ENCODE results near the gene CUL9. TPM values are rescaled to one million over a fixed set of nuclear protein-coding genes. Genes with fewer than 3 reads are reported as not detected.

The CUL9 gene
- total RNA-seq, 1 experiment from 2014 or later = 15.2 TPM

DNA sequence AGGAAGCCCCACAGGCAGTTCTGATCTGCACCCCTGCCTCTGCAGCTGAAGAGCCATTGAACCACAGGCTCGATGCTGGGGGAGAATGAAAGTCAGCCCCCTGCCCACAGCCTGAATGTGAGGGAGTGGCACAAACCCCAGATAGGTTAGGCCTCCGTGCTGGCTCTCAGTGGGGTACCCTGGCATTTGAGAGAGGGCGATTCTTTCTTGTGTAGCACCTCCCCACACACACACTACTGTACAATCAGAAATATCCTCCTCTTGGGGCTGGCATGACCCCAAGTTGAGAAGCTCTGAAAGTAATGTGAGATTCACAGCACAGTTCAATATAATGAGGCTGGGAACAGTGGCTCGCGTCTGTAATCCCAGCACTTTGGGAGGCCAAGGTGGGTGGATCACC is 79.2 kb downstream of the CUL9 start:
- Histone ChIP-seq H3K9ac (ENCODE audit: extremely low read depth, insufficient read length, low read length) (no peak overlapping the region), H3K14ac (ENCODE audit: insufficient read depth, low read length) (no peak overlapping the region), H3K9me3 (ENCODE audit: control insufficient read depth, low read depth, low read length) (no peaks in the 10 kb centered on the region), H3K4ac (ENCODE audit: low read depth, low read length) (no peak overlapping the region), H3K4me1 (ENCODE audit: insufficient read depth, low read length) (no peaks in the 10 kb centered on the region), H3K56ac (ENCODE audit: insufficient read length, low read depth, low read length) (no peak overlapping the region), H2AFZ (ENCODE audit: low read length) (no peak overlapping the region), H2BK120ac (ENCODE audit: low read depth, low read length, poor library complexity, severe bottlenecking) (no peak overlapping the region), H4K20me1 (ENCODE audit: control insufficient read depth, insufficient read depth, insufficient read length) (no peaks in the 10 kb centered on the region), H2BK5ac (ENCODE audit: insufficient read length, low read length) (no peak overlapping the region), H3K79me1 (ENCODE audit: insufficient read depth, low read depth, low read length, poor library complexity, severe bottlenecking) (no peaks in the 10 kb centered on the region), H3K23ac (ENCODE audit: insufficient read length, low read depth, low read length) (no peak overlapping the region), H3K18ac (ENCODE audit: insufficient read length, low read depth, low read length) (no peak overlapping the region), H2BK20ac (ENCODE audit: low read depth, low read length, poor library complexity, severe bottlenecking) (no peak overlapping the region), H3K27ac (ENCODE audit: insufficient read length, low read depth, low read length) (no peak overlapping the region), H3T11ph (ENCODE audit: low read length) (no peak overlapping the region), H4K8ac (replicated peaks; ENCODE audit: insufficient read length, low read depth, low read length) (no peak overlapping the region), H3K79me2 (ENCODE audit: insufficient read depth, low read length) (no peaks in the 10 kb centered on the region), H3K4me2 (ENCODE audit: insufficient read depth, insufficient read length, low read length) (no peak overlapping the region), H2AK5ac (ENCODE audit: insufficient read length, low read length) (no peak overlapping the region), H2BK12ac (ENCODE audit: insufficient read length, low read depth, low read length) (no peak overlapping the region), H3K27me3 (ENCODE audit: insufficient read depth, low read length) (no peaks in the 10 kb centered on the region), H3K23me2 (ENCODE audit: insufficient read length, low read depth, low read length, poor library complexity, severe bottlenecking) (no peaks in the 10 kb centered on the region), H4K5ac (ENCODE audit: insufficient read length, low read depth, low read length) (no peak overlapping the region), H4K91ac (ENCODE audit: insufficient read length, low read depth, low read length) (no peak overlapping the region), H2BK15ac (ENCODE audit: low read depth, low read length) (no peak overlapping the region)
- Mint-ChIP-seq H3K27ac (no peak overlapping the region), H3K9me3 (no peaks in the 10 kb centered on the region; a peak in 1 of 5 replicates), H3K27me3 (ENCODE audit: low read depth) (peaks cover 1% of the 10 kb centered on the region; the same call in 1 of the 2 replicates), H3K36me3 (ENCODE audit: insufficient read depth in 1 of 3, low read depth in 3 of 3) (no peaks in the 10 kb centered on the region; a peak in 1 of 7 replicates), H3K4me1 (peaks cover 10 to 16% of the 10 kb centered on the region in 2 experiments), H3K4me3 (no peak overlapping the region)
- DNase-seq = no peak
- TF ChIP-seq, protein P1, sequence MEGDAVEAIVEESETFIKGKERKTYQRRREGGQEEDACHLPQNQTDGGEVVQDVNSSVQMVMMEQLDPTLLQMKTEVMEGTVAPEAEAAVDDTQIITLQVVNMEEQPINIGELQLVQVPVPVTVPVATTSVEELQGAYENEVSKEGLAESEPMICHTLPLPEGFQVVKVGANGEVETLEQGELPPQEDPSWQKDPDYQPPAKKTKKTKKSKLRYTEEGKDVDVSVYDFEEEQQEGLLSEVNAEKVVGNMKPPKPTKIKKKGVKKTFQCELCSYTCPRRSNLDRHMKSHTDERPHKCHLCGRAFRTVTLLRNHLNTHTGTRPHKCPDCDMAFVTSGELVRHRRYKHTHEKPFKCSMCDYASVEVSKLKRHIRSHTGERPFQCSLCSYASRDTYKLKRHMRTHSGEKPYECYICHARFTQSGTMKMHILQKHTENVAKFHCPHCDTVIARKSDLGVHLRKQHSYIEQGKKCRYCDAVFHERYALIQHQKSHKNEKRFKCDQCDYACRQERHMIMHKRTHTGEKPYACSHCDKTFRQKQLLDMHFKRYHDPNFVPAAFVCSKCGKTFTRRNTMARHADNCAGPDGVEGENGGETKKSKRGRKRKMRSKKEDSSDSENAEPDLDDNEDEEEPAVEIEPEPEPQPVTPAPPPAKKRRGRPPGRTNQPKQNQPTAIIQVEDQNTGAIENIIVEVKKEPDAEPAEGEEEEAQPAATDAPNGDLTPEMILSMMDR (conservative IDR thresholded peaks at IDR 0.05) = no peak
- no CpG with 5 or more reads among the region's 5 CpGs for WGBS (ENCODE audit: extremely low coverage, insufficient read length, low lambda C conversion rate)
